Measurements from ENCODE around the gene HOTAIR.
A peak's percentile ranks its signal among the peaks of the same experiment; 100 is the strongest.

Gene HOTAIR

GRCh38 chr12:53960187-53961024 lies 14.3 kb downstream of the HOTAIR start:
- no peak for DNase-seq (ENCODE audit: low spot score)

- DNase-seq (ENCODE audit: low spot score) = no peak
Observed at GRCh38 chr12:53959314-53959713, 15.4 kb downstream of the HOTAIR start.

GRCh38 chr12:53958128-53958527 lies 16.6 kb downstream of the HOTAIR start:
- DNase-seq (ENCODE audit: low spot score) = no peak

GRCh38 chr12:53956914-53957536 lies 17.7 kb downstream of the HOTAIR start:
- DNase-seq (ENCODE audit: low spot score) = no peak

- DNase-seq (ENCODE audit: low spot score) = peak; percentile 14
Observed at GRCh38 chr12:53956251-53956887, 18.4 kb downstream of the HOTAIR start.

- no peak for DNase-seq (ENCODE audit: low spot score)
Observed at GRCh38 chr12:53955776-53956250, 18.9 kb downstream of the HOTAIR start.

GRCh38 chr12:53955036-53955775 lies 19.5 kb downstream of the HOTAIR start:
- DNase-seq (ENCODE audit: low spot score) = no peak

- DNase-seq (ENCODE audit: low spot score) = no peak
Observed at GRCh38 chr12:53954694-53955035, 20.1 kb downstream of the HOTAIR start, which contains the start of gene HOXC12. Gene HOXC12 (plus strand): TSS chr12:53954903. CDS start chr12:53954930, 27 bp downstream.

GRCh38 chr12:53953831-53954693 lies 20.7 kb downstream of the HOTAIR start:
- no peak for DNase-seq (ENCODE audit: low spot score)

GRCh38 chr12:53952871-53953734 lies 21.7 kb downstream of the HOTAIR start:
- no peak for DNase-seq (ENCODE audit: low spot score)

GRCh38 chr12:53952335-53952694 lies 22.4 kb downstream of the HOTAIR start:
- no peak for DNase-seq (ENCODE audit: low spot score)

- DNase-seq (ENCODE audit: low spot score) = no peak
Observed at GRCh38 chr12:53951577-53952334, 23.0 kb downstream of the HOTAIR start.

- no peak for DNase-seq (ENCODE audit: low spot score)
Observed at GRCh38 chr12:53950789-53951576, 23.8 kb downstream of the HOTAIR start.

GRCh38 chr12:53950437-53950773 lies 24.3 kb downstream of the HOTAIR start:
- DNase-seq (ENCODE audit: low spot score) = peak; percentile 30

- no peak for DNase-seq (ENCODE audit: low spot score)
Observed at GRCh38 chr12:53949631-53950436, 24.9 kb downstream of the HOTAIR start.

- no peak for DNase-seq (ENCODE audit: low spot score)
Observed at GRCh38 chr12:53948650-53949593, 25.8 kb downstream of the HOTAIR start.

- DNase-seq (ENCODE audit: low spot score) = no peak
Observed at GRCh38 chr12:53947743-53948142, 27.0 kb downstream of the HOTAIR start.

Data from NAMALWA (cell line).